ENCODE data around the gene USP11. TPM values are rescaled to one million over a fixed set of nuclear protein-coding genes. Genes with fewer than 3 reads are reported as not detected.
A peak's percentile ranks its signal among the peaks of the same experiment; 100 is the strongest.

USP11 gene
- total RNA-seq, 1 donor from 2014 or later = 42.2 TPM

- DNase-seq = no peak
- peaks cover 8% of the 10 kb centered on the region for H3K36me3 ChIP-seq
- TF ChIP-seq, protein P1, sequence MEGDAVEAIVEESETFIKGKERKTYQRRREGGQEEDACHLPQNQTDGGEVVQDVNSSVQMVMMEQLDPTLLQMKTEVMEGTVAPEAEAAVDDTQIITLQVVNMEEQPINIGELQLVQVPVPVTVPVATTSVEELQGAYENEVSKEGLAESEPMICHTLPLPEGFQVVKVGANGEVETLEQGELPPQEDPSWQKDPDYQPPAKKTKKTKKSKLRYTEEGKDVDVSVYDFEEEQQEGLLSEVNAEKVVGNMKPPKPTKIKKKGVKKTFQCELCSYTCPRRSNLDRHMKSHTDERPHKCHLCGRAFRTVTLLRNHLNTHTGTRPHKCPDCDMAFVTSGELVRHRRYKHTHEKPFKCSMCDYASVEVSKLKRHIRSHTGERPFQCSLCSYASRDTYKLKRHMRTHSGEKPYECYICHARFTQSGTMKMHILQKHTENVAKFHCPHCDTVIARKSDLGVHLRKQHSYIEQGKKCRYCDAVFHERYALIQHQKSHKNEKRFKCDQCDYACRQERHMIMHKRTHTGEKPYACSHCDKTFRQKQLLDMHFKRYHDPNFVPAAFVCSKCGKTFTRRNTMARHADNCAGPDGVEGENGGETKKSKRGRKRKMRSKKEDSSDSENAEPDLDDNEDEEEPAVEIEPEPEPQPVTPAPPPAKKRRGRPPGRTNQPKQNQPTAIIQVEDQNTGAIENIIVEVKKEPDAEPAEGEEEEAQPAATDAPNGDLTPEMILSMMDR (IDR thresholded peaks at IDR 0.05; ENCODE audit: borderline replicate concordance) = no peak
- no peaks in the 10 kb centered on the region for H3K27me3 ChIP-seq (ENCODE audit: low read depth)
- H3K4me3 ChIP-seq = peak overlapping the region; percentile 82
- H3K4me1 ChIP-seq = peaks cover 53% of the 10 kb centered on the region
- intact Hi-C loops (cut with micrococcal nuclease) = loop anchor here (10.0 kb wide), 1 partner anchor 191 kb away; no protein-coding TSS in a partner anchor
- peak overlapping the region; percentile 97 for H3K27ac ChIP-seq (replicated peaks)
- H3K9me3 ChIP-seq (replicated peaks) = no peaks in the 10 kb centered on the region
Measured at GRCh38 chrX:47194194-47194787, 38.5 kb upstream of the USP11 start.

DNA sequence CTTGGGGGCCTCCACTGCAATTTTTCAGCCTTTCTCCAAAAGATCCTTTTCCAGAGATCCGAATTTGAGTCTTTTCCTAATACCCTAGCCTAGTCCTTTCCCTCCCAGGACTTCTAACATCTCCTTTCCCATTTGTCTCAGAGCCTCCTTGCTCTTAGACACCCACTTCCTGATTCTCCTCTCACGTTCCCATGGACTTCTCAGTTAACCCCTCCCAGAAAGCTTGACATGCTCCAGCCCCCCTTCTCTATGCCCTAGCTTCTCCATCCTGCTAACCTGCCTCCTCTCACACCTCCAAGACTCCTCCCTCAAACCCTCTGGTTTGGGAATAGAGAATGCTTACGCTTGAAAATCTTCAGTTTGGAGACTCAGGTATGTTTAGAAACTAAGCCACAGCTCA lies 36.7 kb upstream of the USP11 start:
- intact Hi-C loops (cut with micrococcal nuclease) = loop anchor here (10.0 kb wide), 1 partner anchor 189 kb away; no protein-coding TSS in a partner anchor

GRCh38 chrX:47197526-47197925 lies 35.3 kb upstream of the USP11 start:
- TF ChIP-seq, protein P1 (IDR thresholded peaks at IDR 0.05; ENCODE audit: borderline replicate concordance) = no peak
- Histone ChIP-seq H3K4me1 (peaks cover 49% of the 10 kb centered on the region), H3K4me3 (peak overlapping the region; percentile 82), H3K9me3 (replicated peaks) (no peaks in the 10 kb centered on the region), H3K36me3 (peaks cover 40% of the 10 kb centered on the region), H3K27me3 (ENCODE audit: low read depth) (no peaks in the 10 kb centered on the region), H3K27ac (replicated peaks) (peak overlapping the region; percentile 30)
- no peak for DNase-seq
- intact Hi-C loops (cut with micrococcal nuclease) = loop anchor here (10.0 kb wide), 1 partner anchor 187 kb away; no protein-coding TSS in a partner anchor

More for the DNA sequence above, 36.7 kb upstream of the USP11 start:
- no peak for DNase-seq
- H3K36me3 ChIP-seq = peaks cover 26% of the 10 kb centered on the region
- H3K9me3 ChIP-seq (replicated peaks) = no peaks in the 10 kb centered on the region
- TF ChIP-seq, protein P1 (IDR thresholded peaks at IDR 0.05; ENCODE audit: borderline replicate concordance) = no peak
- H3K27ac ChIP-seq (replicated peaks) = peak overlapping the region; percentile 30
- no peaks in the 10 kb centered on the region for H3K27me3 ChIP-seq (ENCODE audit: low read depth)
- peak overlapping the region; percentile 82 for H3K4me3 ChIP-seq
- peaks cover 53% of the 10 kb centered on the region for H3K4me1 ChIP-seq

- no peak for DNase-seq
- Histone ChIP-seq H3K27ac (replicated peaks) (peak overlapping the region; percentile 30), H3K36me3 (peaks cover 47% of the 10 kb centered on the region), H3K27me3 (ENCODE audit: low read depth) (no peaks in the 10 kb centered on the region), H3K4me3 (peak overlapping the region; percentile 82), H3K9me3 (replicated peaks) (no peaks in the 10 kb centered on the region), H3K4me1 (peaks cover 49% of the 10 kb centered on the region)
- TF ChIP-seq, protein P1 (IDR thresholded peaks at IDR 0.05; ENCODE audit: borderline replicate concordance) = no peak
- intact Hi-C loops (cut with micrococcal nuclease) = loop anchor here (10.0 kb wide), 1 partner anchor 187 kb away; no protein-coding TSS in a partner anchor
Measured at GRCh38 chrX:47198026-47198686, 34.7 kb upstream of the USP11 start.

GRCh38 chrX:47198687-47199080 lies 34.1 kb upstream of the USP11 start:
- H3K27ac ChIP-seq (replicated peaks) = peak overlapping the region; percentile 30
- TF ChIP-seq, protein P1 (IDR thresholded peaks at IDR 0.05; ENCODE audit: borderline replicate concordance) = no peak
- peaks cover 49% of the 10 kb centered on the region for H3K36me3 ChIP-seq
- H3K4me1 ChIP-seq = peaks cover 49% of the 10 kb centered on the region
- H3K27me3 ChIP-seq (ENCODE audit: low read depth) = no peaks in the 10 kb centered on the region
- intact Hi-C loops (cut with micrococcal nuclease) = loop anchor here (10.0 kb wide), 1 partner anchor 186 kb away; no protein-coding TSS in a partner anchor
- peak overlapping the region; percentile 82 for H3K4me3 ChIP-seq
- H3K9me3 ChIP-seq (replicated peaks) = no peaks in the 10 kb centered on the region
- DNase-seq = no peak
